MV-4-11 (cell line): ENCODE data around the gene GPBAR1.
"Not testable (repeated sequence)": the region's sequence is repeated elsewhere in the genome, so short reads cannot be mapped to it uniquely, and the experiment has no call there.

Experiments used
- DNase-seq: peaks from one replicate; lab custom pipeline; 2025; lab: John Stamatoyannopoulos, UW

Gene GPBAR1

GRCh38 chr2:218310853-218311540 is 50.2 kb downstream of the GPBAR1 start:
- no peak for DNase-seq

- DNase-seq = not testable (repeated sequence)
Measured at GRCh38 chr2:218311541-218312266, 50.9 kb downstream of the GPBAR1 start.

- no peak for DNase-seq
Measured at GRCh38 chr2:218312267-218312756, 51.5 kb downstream of the GPBAR1 start.

- DNase-seq = no peak
Measured at GRCh38 chr2:218313356-218313755, 52.5 kb downstream of the GPBAR1 start.
